HG02852 (cell line): ENCODE results near the gene EPB41L4B.

Experiments used
- ATAC-seq: cut with Tn5 transposase; IDR thresholded peaks from one replicate; pipeline ENCODE4 v1.9.1; 2021; ENCODE audit warnings: mild to moderate bottlenecking, moderate library complexity; ENCODE audit not compliant: unreplicated experiment

Gene EPB41L4B

GRCh38 chr9:109206670-109207069 is 114.2 kb downstream of the EPB41L4B start:
- ATAC-seq, result no peak

- ATAC-seq, result no peak
Observed at GRCh38 chr9:109205526-109205925, 115.3 kb downstream of the EPB41L4B start.

GRCh38 chr9:109203761-109204360 is 117.0 kb downstream of the EPB41L4B start:
- ATAC-seq, result no peak

GRCh38 chr9:109199676-109200075 is 121.2 kb downstream of the EPB41L4B start:
- no peak for ATAC-seq

- no peak for ATAC-seq
Observed at GRCh38 chr9:109198736-109199382, 122.0 kb downstream of the EPB41L4B start.

GRCh38 chr9:109193974-109194556 is 126.8 kb downstream of the EPB41L4B start:
- ATAC-seq, result no peak

GRCh38 chr9:109192732-109193361 is 128.0 kb downstream of the EPB41L4B start:
- no peak for ATAC-seq

GRCh38 chr9:109191746-109192145 is 129.1 kb downstream of the EPB41L4B start:
- no peak for ATAC-seq

GRCh38 chr9:109190151-109190550 is 130.7 kb downstream of the EPB41L4B start:
- no peak for ATAC-seq

GRCh38 chr9:109186857-109187520 is 133.9 kb downstream of the EPB41L4B start:
- ATAC-seq, result no peak

GRCh38 chr9:109182940-109183798 is 137.7 kb downstream of the EPB41L4B start:
- ATAC-seq, result no peak

- no peak for ATAC-seq
Observed at GRCh38 chr9:109182550-109182939, 138.3 kb downstream of the EPB41L4B start.

- ATAC-seq, result peak; percentile 92
Observed at GRCh38 chr9:109181284-109181683, 139.6 kb downstream of the EPB41L4B start.

GRCh38 chr9:109179801-109180523 is 140.9 kb downstream of the EPB41L4B start:
- no peak for ATAC-seq

GRCh38 chr9:109176963-109177362 is 143.9 kb downstream of the EPB41L4B start:
- ATAC-seq, result no peak

GRCh38 chr9:109176386-109176785 is 144.5 kb downstream of the EPB41L4B start:
- no peak for ATAC-seq

- no peak for ATAC-seq
Observed at GRCh38 chr9:109172935-109173334, 147.9 kb downstream of the EPB41L4B start.

- ATAC-seq, result no peak
Observed at GRCh38 chr9:109171926-109172325, 148.9 kb downstream of the EPB41L4B start.

- no peak for ATAC-seq
Observed at GRCh38 chr9:109168170-109168569, 152.7 kb downstream of the EPB41L4B start.

GRCh38 chr9:109167716-109168115 is 153.1 kb downstream of the EPB41L4B start:
- no peak for ATAC-seq
